ENCODE data around the gene CHN1.

DNA sequence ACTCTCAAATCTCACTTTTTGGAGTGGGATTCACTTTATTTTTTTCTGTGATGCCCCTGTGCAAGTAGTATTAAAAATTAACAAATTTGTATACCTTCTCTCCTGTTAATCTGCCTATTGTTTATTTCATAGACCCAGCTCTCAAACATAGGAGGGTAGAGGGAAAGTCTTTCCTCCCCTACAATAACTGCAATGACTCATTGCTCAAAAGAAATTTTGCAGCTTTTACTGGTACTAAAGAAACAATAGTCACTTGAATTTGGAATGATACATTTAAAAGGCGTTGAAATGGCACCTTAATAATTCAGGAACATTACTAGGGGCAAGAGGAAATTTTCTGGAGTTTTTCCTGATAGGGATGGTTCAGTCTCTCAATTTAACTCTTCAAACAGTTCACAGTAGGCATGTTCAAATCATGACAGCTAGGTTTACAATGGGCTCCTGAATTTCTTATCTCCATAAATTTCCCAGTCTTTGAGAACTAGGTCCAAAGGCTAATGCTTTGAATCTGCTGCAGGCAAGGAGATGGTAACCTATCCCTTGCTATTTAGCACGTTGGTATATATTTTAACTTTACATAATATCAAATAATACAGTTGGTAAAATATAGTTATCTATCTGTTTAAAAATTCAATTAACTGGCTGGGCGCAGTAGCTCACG is 88.8 kb downstream of the CHN1 start:
- TF ChIP-seq, protein P1, sequence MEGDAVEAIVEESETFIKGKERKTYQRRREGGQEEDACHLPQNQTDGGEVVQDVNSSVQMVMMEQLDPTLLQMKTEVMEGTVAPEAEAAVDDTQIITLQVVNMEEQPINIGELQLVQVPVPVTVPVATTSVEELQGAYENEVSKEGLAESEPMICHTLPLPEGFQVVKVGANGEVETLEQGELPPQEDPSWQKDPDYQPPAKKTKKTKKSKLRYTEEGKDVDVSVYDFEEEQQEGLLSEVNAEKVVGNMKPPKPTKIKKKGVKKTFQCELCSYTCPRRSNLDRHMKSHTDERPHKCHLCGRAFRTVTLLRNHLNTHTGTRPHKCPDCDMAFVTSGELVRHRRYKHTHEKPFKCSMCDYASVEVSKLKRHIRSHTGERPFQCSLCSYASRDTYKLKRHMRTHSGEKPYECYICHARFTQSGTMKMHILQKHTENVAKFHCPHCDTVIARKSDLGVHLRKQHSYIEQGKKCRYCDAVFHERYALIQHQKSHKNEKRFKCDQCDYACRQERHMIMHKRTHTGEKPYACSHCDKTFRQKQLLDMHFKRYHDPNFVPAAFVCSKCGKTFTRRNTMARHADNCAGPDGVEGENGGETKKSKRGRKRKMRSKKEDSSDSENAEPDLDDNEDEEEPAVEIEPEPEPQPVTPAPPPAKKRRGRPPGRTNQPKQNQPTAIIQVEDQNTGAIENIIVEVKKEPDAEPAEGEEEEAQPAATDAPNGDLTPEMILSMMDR (optimal IDR thresholded peaks at IDR 0.05 in 1 of 3, IDR thresholded peaks at IDR 0.05 in 1 of 3, conservative IDR thresholded peaks at IDR 0.05 in 1 of 3; ENCODE audit: extremely low read depth in 1 of 3, insufficient read depth in 2 of 3, low read length in 3 of 3): no peak
- no peak for TF ChIP-seq EZH2 (IDR thresholded peaks at IDR 0.05; ENCODE audit: low read length)
